Right lobe of liver (tissue), 4 donors: ENCODE results near the gene SCN7A.

ENCODE experiments used
- CTCF ChIP-seq, 4 donors: fragments of 200-600 bp in 3 of 4; fragments of 450-650 bp in 1 of 4; IDR thresholded peaks; one replicate each; pipeline versions ENCODE4 v1.5.1 to v1.8.0; 2016 to 2022; ENCODE audit warnings: antibody characterized with exemption in 4 of 4, mild to moderate bottlenecking in 2 of 4
- POLR2A ChIP-seq: fragments of 450-650 bp; IDR thresholded peaks from one replicate; pipeline ENCODE4 v1.6.1; 2017; ENCODE audit warnings: antibody characterized with exemption, mild to moderate bottlenecking
- donor health status: DM: no; HTN: no; CAD: no.
- donor health status: DM: no; HTN: no; CAD: no.
- donor health status: DM: no; HTN: yes; CAD: no.

- TF ChIP-seq CTCF (IDR thresholded peaks at IDR 0.05) (no peak), POLR2A (no peak)
These were observed 117.6 kb downstream of the SCN7A start for GRCh38 chr2:166376488-166376828.
